Measurements from ENCODE around the gene RAB27B.

GRCh38 chr18:54878159-54878622 is 49.9 kb downstream of the RAB27B start:
- no peak for TF ChIP-seq TSHZ2 (CRISPR knock-in tag; IDR thresholded peaks at IDR 0.05)
- TF ChIP-seq ZNF565 (CRISPR knock-in tag; conservative IDR thresholded peaks at IDR 0.05; ENCODE audit: low read depth), result no peak
- TF ChIP-seq ESRRG (CRISPR knock-in tag; IDR thresholded peaks at IDR 0.05), result no peak
- no peak for TF ChIP-seq ZFP30 (CRISPR knock-in tag; IDR thresholded peaks at IDR 0.05)
- TF ChIP-seq ARNTL (CRISPR knock-in tag; IDR thresholded peaks at IDR 0.05; ENCODE audit: borderline replicate concordance, low read depth), result no peak
- TF ChIP-seq TCF4 (CRISPR knock-in tag; IDR thresholded peaks at IDR 0.05; ENCODE audit: borderline replicate concordance), result no peak
- no peak for TF ChIP-seq ZFP3 (CRISPR knock-in tag; IDR thresholded peaks at IDR 0.05)
- no peak for TF ChIP-seq BACH2 (CRISPR knock-in tag; IDR thresholded peaks at IDR 0.05; ENCODE audit: borderline replicate concordance)

All from SK-N-SH treated with all-trans-retinoic acid at 6 μM for 48 hours (cell line).